GM18873 (cell line): ENCODE results near the gene PPARGC1A.

ENCODE experiments used
- ATAC-seq: cut with Tn5 transposase; IDR thresholded peaks from one replicate; pipeline ENCODE4 v1.9.1; 2021; ENCODE audit warnings: mild to moderate bottlenecking, moderate library complexity, moderate number of reproducible peaks; ENCODE audit not compliant: unreplicated experiment, low FRiP score

Gene PPARGC1A

GRCh38 chr4:23851464-23851863 lies 38.4 kb downstream of the PPARGC1A start:
- ATAC-seq: no peak

GRCh38 chr4:23847158-23847557 lies 42.7 kb downstream of the PPARGC1A start:
- no peak for ATAC-seq

- ATAC-seq: no peak
Observed at GRCh38 chr4:23844961-23845360, 44.9 kb downstream of the PPARGC1A start.

GRCh38 chr4:23839279-23839678 lies 50.6 kb downstream of the PPARGC1A start:
- ATAC-seq: no peak

- no peak for ATAC-seq
Observed at GRCh38 chr4:23838607-23839006, 51.2 kb downstream of the PPARGC1A start.

- no peak for ATAC-seq
Observed at GRCh38 chr4:23838131-23838530, 51.7 kb downstream of the PPARGC1A start.

- ATAC-seq: no peak
Observed at GRCh38 chr4:23837371-23837770, 52.5 kb downstream of the PPARGC1A start.

GRCh38 chr4:23835774-23836478 lies 53.9 kb downstream of the PPARGC1A start:
- no peak for ATAC-seq

GRCh38 chr4:23828779-23829178 lies 61.1 kb downstream of the PPARGC1A start:
- no peak for ATAC-seq

- ATAC-seq: no peak
Observed at GRCh38 chr4:23828020-23828715, 61.7 kb downstream of the PPARGC1A start.

GRCh38 chr4:23822181-23822580 lies 67.7 kb downstream of the PPARGC1A start:
- no peak for ATAC-seq

- ATAC-seq: no peak
Observed at GRCh38 chr4:23819041-23819511, 70.8 kb downstream of the PPARGC1A start.

GRCh38 chr4:23818097-23818885 lies 71.6 kb downstream of the PPARGC1A start:
- ATAC-seq: no peak

- ATAC-seq: no peak
Observed at GRCh38 chr4:23814996-23815660, 74.7 kb downstream of the PPARGC1A start.

- ATAC-seq: no peak
Observed at GRCh38 chr4:23814587-23814986, 75.3 kb downstream of the PPARGC1A start.

GRCh38 chr4:23811161-23811560 lies 78.7 kb downstream of the PPARGC1A start:
- ATAC-seq: no peak

GRCh38 chr4:23805450-23805851 lies 84.4 kb downstream of the PPARGC1A start:
- no peak for ATAC-seq

GRCh38 chr4:23789762-23790161 lies 100.1 kb downstream of the PPARGC1A start:
- no peak for ATAC-seq

GRCh38 chr4:23788460-23788859 lies 101.4 kb downstream of the PPARGC1A start:
- ATAC-seq: no peak

- no peak for ATAC-seq
Observed at GRCh38 chr4:23788027-23788426, 101.8 kb downstream of the PPARGC1A start.
